ENCODE data around the gene USP8. TPM values are rescaled to one million over a fixed set of nuclear protein-coding genes. Genes with fewer than 3 reads are reported as not detected.
"Not testable (repeated sequence)": the region's sequence is repeated elsewhere in the genome, so short reads cannot be mapped to it uniquely, and the experiment has no call there.

The USP8 gene
- total RNA-seq, 3 donors from 2014 or later, result 40.7 to 47.3 (median 43.1) TPM

DNA sequence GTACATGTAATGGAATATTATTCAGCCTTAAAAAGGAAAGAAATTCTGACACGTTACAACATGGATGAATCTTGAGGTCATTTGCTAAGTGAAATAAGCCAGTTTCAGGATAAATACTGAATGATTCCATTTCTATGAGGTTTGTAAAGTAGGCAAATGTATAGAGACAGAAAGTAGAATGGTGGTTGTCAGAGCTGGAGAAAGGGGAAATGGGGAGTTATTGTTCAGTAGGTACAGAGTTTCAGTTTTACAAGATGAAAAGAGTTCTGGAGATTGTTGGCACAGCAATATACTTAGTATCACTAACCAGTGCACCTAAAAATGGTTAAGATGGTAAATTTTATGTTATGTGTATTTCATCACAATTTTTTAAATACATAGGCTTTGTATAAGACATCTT lies 60.6 kb downstream of the USP8 start:
- no peak for ATAC-seq
- no peaks in the 10 kb centered on the region for H3K27me3 Mint-ChIP-seq (ENCODE audit: low read depth)
- H3K4me3 Mint-ChIP-seq, result no peak overlapping the region

DNA sequence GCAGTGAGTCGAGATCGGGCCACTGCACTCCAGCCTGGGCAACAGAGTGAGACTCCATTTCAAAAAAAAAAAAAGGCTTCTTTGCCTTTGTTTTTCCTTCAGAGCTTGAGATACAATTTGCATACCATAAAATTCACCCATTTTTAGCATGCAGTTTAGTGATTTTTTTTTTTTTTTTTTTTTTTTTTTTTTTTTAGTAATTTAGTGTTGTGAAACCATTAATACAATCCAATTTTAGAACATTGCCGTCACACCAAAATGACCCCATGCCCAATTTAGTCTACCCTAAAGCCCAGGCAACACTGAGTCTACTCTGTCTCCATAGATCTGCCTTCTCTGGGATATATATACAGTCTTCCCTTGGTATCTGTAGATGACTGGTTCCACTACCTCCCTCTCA lies 61.2 kb downstream of the USP8 start:
- H3K9me3 Mint-ChIP-seq, result no peaks in the 10 kb centered on the region
- no peaks in the 10 kb centered on the region for H3K27me3 Mint-ChIP-seq (ENCODE audit: low read depth)
- peaks cover 31% of the 10 kb centered on the region for H3K36me3 Mint-ChIP-seq (ENCODE audit: insufficient read depth)
- H3K4me3 Mint-ChIP-seq, result no peak overlapping the region
- H3K4me1 Mint-ChIP-seq (ENCODE audit: low read depth), result peaks cover 8% of the 10 kb centered on the region
- no peak for DNase-seq
- ATAC-seq, result no peak

More for the DNA sequence above, 60.6 kb downstream of the USP8 start:
- DNase-seq, result no peak
- peaks cover 29% of the 10 kb centered on the region for H3K36me3 Mint-ChIP-seq (ENCODE audit: insufficient read depth)
- H3K9me3 Mint-ChIP-seq, result no peaks in the 10 kb centered on the region
- H3K4me1 Mint-ChIP-seq (ENCODE audit: low read depth), result peaks cover 8% of the 10 kb centered on the region

DNA sequence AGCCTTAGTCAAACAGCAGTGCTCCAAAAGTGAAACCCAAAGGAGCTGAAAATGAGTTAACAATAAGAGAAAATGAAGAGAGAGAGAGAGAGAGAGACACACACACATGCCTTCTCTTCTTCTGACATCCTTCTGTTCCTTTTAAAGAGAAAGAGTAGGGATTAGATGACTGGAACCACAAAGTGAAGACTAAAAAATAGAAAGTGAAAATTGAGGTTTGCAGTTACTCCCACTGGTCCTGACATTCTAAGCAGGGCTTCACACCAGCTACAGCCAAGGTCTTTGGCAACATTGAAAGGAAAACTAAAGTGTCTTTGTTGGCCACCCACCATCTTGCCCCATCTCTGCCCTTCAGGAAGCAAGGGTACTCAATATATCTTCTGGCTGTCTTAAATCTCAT lies 63.1 kb downstream of the USP8 start:
- peaks cover 6% of the 10 kb centered on the region for H3K4me1 Mint-ChIP-seq (ENCODE audit: low read depth)

DNA sequence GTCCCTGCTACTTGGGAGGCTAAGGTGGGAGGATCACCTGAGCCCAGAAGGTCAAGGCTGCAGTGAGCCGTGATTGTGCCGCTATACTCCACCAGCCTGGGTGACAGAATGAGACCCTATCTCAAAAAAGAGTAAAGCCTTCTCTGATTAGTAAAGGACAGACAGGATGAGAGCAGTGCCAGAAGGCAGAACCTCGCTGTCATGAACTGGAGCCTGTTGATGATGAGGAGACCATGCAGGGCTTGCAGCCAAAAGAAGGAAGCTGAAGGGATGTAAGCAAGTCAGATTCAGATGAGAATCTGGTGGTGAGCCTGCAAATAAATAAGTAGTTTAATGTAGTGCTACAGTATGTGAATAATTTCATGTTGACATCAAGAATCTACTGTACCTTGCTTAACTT lies 69.4 kb downstream of the USP8 start:
- H3K36me3 Mint-ChIP-seq (ENCODE audit: insufficient read depth), result peaks cover 50% of the 10 kb centered on the region
- H3K4me3 Mint-ChIP-seq, result no peak overlapping the region
- H3K9me3 Mint-ChIP-seq, result no peaks in the 10 kb centered on the region
- no peaks in the 10 kb centered on the region for H3K27me3 Mint-ChIP-seq (ENCODE audit: low read depth)
- no peaks in the 10 kb centered on the region for H3K4me1 Mint-ChIP-seq (ENCODE audit: low read depth)
- no peak for DNase-seq
- no peak for ATAC-seq

More for the DNA sequence above, 63.1 kb downstream of the USP8 start:
- ATAC-seq (peak; percentile 59 to 63), DNase-seq (no peak)
- Mint-ChIP-seq H3K36me3 (ENCODE audit: insufficient read depth) (peaks cover 32% of the 10 kb centered on the region), H3K4me3 (no peak overlapping the region), H3K9me3 (no peaks in the 10 kb centered on the region), H3K27me3 (ENCODE audit: low read depth) (no peaks in the 10 kb centered on the region)

GRCh38 chr15:50494547-50494946 lies 70.3 kb downstream of the USP8 start:
- H3K36me3 Mint-ChIP-seq (ENCODE audit: insufficient read depth), result peaks cover 53% of the 10 kb centered on the region
- not testable (repeated sequence) for DNase-seq; ATAC-seq; H3K27me3 Mint-ChIP-seq (ENCODE audit: low read depth); H3K4me3 Mint-ChIP-seq; H3K9me3 Mint-ChIP-seq; H3K4me1 Mint-ChIP-seq (ENCODE audit: low read depth)

DNA sequence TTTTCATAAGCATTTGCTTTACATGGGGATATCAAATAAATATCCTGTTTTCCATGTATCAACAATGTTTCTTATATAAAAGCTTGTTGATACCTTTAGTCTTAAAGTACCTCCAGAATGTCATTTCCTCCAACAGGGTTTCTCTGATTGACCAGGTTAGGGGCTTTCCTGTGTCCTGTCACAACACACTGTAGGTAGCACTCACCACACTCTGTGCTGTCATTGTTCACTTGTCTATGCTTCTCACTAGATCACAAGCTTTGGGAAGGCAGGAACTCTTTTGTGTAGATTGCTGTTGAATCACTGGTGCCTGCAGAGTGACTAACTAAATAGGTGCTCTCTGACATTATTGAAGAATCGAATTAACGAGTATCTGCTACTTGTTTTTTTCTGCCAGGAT lies 72.5 kb downstream of the USP8 start:
- no peaks in the 10 kb centered on the region for H3K4me1 Mint-ChIP-seq (ENCODE audit: low read depth)
- DNase-seq (no peak), ATAC-seq (no peak)
- H3K9me3 Mint-ChIP-seq, result no peaks in the 10 kb centered on the region
- H3K27me3 Mint-ChIP-seq (ENCODE audit: low read depth), result no peaks in the 10 kb centered on the region
- peaks cover 45% of the 10 kb centered on the region for H3K36me3 Mint-ChIP-seq (ENCODE audit: insufficient read depth)
- H3K4me3 Mint-ChIP-seq, result no peak overlapping the region

DNA sequence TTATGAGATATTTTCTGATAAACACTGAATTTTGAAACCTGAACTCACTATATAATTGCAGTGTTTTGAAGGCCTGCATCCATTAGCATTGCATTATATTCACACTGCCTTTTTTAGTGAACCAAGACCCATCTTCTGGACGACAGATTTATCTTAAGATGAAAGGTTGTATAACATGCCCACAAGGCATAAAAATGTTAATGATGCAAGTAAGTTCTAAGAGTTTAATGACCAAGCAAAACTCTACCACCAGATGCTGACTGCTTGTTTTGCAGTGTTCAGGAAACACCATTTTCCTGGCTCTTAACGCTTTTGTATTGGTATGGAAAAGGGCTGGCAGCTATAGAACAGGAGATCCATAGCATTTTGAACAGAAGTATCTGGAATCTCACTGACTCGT lies 76.1 kb downstream of the USP8 start:
- no peak overlapping the region for H3K4me3 Mint-ChIP-seq
- DNase-seq (no peak), ATAC-seq (no peak)
- H3K4me1 Mint-ChIP-seq (ENCODE audit: low read depth), result no peaks in the 10 kb centered on the region
- no peaks in the 10 kb centered on the region for H3K27me3 Mint-ChIP-seq (ENCODE audit: low read depth)
- peaks cover 26% of the 10 kb centered on the region for H3K36me3 Mint-ChIP-seq (ENCODE audit: insufficient read depth)
- H3K9me3 Mint-ChIP-seq, result no peaks in the 10 kb centered on the region

DNA sequence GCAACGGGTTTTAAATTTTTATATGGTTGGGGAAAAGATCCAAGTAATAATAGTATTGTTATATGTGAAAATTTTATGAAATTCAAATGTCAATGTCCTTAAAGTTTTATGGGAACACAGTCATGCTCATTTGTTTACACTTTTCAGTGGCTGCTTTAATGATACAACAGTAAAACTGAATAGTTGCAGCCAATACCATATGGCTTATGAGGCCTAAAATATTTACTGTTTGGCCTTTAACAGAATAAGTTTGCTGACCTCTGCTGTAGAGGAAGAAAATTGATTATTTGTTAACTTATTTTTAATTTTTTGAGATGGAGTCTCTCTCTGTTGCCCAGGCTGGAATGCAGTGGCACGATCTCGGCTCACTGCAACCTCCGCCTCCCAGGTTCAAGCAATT lies 77.6 kb downstream of the USP8 start:
- H3K36me3 Mint-ChIP-seq (ENCODE audit: insufficient read depth), result peaks cover 20% of the 10 kb centered on the region
- H3K27me3 Mint-ChIP-seq (ENCODE audit: low read depth), result no peaks in the 10 kb centered on the region
- H3K4me1 Mint-ChIP-seq (ENCODE audit: low read depth), result no peaks in the 10 kb centered on the region
- H3K4me3 Mint-ChIP-seq, result no peak overlapping the region
- H3K9me3 Mint-ChIP-seq, result no peaks in the 10 kb centered on the region
- DNase-seq (no peak), ATAC-seq (no peak)

DNA sequence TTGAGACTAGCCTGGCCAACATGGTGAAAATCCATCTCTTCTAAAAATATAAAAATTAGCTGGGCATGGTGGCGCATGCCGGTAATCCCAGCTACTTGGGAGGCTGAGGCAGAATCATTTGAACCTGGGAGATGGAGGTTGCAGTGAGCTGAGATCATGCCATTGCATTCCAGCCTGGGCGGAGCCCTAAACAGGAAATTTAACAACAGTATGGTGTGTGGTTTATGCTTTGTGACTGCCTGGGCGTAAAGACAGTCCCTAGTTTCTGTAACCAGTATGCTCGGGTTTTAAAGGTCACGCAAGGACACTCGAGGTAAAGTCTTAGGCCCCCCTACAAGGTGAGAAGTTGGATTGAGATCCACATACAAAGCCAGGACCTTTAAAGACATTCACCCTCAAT lies 78.9 kb downstream of the USP8 start:
- peaks cover 16% of the 10 kb centered on the region for H3K36me3 Mint-ChIP-seq (ENCODE audit: insufficient read depth)
- no peaks in the 10 kb centered on the region for H3K9me3 Mint-ChIP-seq
- H3K4me3 Mint-ChIP-seq, result no peak overlapping the region
- no peaks in the 10 kb centered on the region for H3K27me3 Mint-ChIP-seq (ENCODE audit: low read depth)
- ATAC-seq (no peak), DNase-seq (no peak)
- no peaks in the 10 kb centered on the region for H3K4me1 Mint-ChIP-seq (ENCODE audit: low read depth)

DNA sequence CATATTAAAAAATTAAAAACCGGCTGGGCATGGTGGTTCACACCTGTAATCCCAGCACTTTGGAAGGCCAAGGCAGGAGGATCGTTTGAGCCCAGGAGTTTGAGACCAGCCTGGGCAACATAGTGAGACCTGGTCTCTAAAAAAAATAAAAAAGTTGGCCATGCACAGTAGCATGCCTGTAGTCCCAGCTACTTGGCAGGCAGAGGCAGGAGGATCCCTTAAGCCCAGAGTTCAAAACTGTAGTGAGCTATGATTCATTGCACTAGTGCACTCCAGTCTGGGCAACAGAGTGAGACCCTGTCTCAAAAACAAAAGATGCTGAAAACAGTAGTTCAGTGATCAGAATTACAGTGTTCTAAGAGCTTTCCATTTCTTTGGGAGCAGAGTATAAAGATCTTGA lies 81.5 kb downstream of the USP8 start:
- H3K36me3 Mint-ChIP-seq (ENCODE audit: insufficient read depth); H3K4me1 Mint-ChIP-seq (ENCODE audit: low read depth); H3K9me3 Mint-ChIP-seq; H3K4me3 Mint-ChIP-seq; DNase-seq; ATAC-seq; H3K27me3 Mint-ChIP-seq (ENCODE audit: low read depth): not testable (repeated sequence)

DNA sequence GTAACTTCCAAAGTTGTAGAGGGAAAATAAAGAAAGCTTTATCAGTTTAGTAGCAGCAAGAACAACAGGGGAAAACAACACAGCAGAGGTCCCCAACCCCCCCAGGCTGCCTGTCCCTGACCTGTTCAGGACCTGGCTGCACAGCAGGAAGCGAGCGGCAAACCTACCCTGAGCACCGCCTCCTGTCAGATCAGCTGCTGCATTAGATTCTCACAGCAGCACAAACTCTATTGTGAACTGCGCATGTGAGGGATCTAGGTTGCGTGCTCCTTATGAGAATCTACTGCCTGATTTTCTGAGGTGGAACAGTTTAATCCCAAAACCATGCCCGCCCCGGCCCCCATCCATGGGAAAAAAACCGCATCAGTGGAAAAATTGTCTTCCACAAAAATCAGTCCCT lies 81.9 kb downstream of the USP8 start:
- H3K4me1 Mint-ChIP-seq (ENCODE audit: low read depth), result no peaks in the 10 kb centered on the region
- DNase-seq (no peak), ATAC-seq (no peak)
- no peaks in the 10 kb centered on the region for H3K27me3 Mint-ChIP-seq (ENCODE audit: low read depth)
- no peak overlapping the region for H3K4me3 Mint-ChIP-seq
- H3K36me3 Mint-ChIP-seq (ENCODE audit: insufficient read depth), result no peaks in the 10 kb centered on the region
- H3K9me3 Mint-ChIP-seq, result no peaks in the 10 kb centered on the region

GRCh38 chr15:50513001-50513400 lies 88.8 kb downstream of the USP8 start:
- H3K36me3 Mint-ChIP-seq (ENCODE audit: insufficient read depth), result no peaks in the 10 kb centered on the region
- H3K4me1 Mint-ChIP-seq (ENCODE audit: low read depth), result no peaks in the 10 kb centered on the region
- no peak for ATAC-seq
- no peak for DNase-seq
- no peaks in the 10 kb centered on the region for H3K27me3 Mint-ChIP-seq (ENCODE audit: low read depth)
- no peak overlapping the region for H3K4me3 Mint-ChIP-seq
- no peaks in the 10 kb centered on the region for H3K9me3 Mint-ChIP-seq

- H3K4me1 Mint-ChIP-seq (ENCODE audit: low read depth), result no peaks in the 10 kb centered on the region
- ATAC-seq (no peak), DNase-seq (no peak)
- no peaks in the 10 kb centered on the region for H3K27me3 Mint-ChIP-seq (ENCODE audit: low read depth)
- H3K9me3 Mint-ChIP-seq, result peaks cover under 1% of the 10 kb centered on the region
- H3K4me3 Mint-ChIP-seq, result no peak overlapping the region
- H3K36me3 Mint-ChIP-seq (ENCODE audit: insufficient read depth), result peaks cover 1% of the 10 kb centered on the region
Measured at GRCh38 chr15:50519740-50520425, 95.7 kb downstream of the USP8 start.

DNA sequence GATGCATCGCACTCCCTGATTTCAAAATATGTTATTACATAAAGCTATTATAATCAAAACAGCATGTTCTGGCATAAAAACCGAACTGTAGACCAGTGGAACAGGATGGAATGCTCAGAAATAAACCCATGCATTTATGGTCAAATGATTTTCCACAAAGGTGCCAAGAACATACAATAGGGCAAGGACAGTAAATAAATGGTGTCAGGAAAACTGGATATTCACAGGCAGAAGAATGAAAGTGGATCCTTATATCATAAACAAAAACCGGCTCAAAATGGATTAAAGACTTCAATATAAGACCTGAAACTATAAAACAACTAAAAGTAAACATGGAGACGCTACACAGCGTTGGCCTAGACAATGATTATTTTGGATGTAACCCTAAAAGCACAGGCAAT lies 99.6 kb downstream of the USP8 start:
- DNase-seq, result no peak

DNA sequence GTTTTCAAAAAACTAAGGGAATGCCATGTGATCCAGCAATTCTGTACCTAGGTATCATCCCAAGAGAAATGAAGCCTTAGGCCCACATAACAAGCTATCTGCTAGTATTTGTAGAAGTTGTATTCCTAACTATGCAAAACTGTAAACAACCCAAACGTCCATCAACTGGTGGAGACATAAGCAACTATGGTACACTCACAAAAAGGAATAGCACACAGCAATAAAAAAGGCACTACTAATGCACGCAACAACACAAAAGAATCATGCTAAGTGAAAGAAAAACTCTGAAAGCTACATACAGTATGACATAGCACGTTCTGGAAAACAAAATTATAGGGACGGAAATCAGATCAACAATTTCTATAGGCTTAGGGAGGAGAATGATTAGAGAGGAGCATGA lies 107.0 kb downstream of the USP8 start:
- ATAC-seq, result no peak
- no peak for DNase-seq
- Mint-ChIP-seq H3K27me3 (ENCODE audit: low read depth) (no peaks in the 10 kb centered on the region), H3K9me3 (peaks cover 3% of the 10 kb centered on the region), H3K4me1 (ENCODE audit: low read depth) (no peaks in the 10 kb centered on the region), H3K4me3 (no peak overlapping the region), H3K36me3 (ENCODE audit: insufficient read depth) (no peaks in the 10 kb centered on the region)

More for the DNA sequence above, 99.6 kb downstream of the USP8 start:
- Mint-ChIP-seq H3K4me3 (no peak overlapping the region), H3K27me3 (ENCODE audit: low read depth) (no peaks in the 10 kb centered on the region), H3K4me1 (ENCODE audit: low read depth) (no peaks in the 10 kb centered on the region), H3K36me3 (ENCODE audit: insufficient read depth) (no peaks in the 10 kb centered on the region), H3K9me3 (peaks cover 3% of the 10 kb centered on the region)
- ATAC-seq, result no peak

DNA sequence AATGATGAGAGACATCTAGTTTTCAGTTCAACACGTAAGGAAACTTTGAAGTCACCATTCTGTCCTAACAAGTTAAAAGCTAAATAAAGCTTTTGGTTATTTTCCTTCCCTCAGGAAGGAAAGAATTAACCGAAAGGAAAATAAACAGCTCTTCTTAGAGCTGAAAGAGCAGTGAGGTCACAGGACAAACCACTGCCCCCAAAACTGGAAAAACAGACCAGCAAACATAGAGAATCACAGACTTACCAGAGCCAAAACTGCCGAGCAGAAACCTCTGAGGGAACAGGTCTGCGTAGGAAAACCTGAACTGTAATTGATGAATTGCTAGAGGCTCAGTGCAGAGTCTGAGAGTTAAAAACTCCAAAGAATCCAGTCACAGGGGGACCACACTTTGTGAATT lies 107.6 kb downstream of the USP8 start:
- H3K27me3 Mint-ChIP-seq (ENCODE audit: low read depth), result no peaks in the 10 kb centered on the region
- no peak for DNase-seq
- ATAC-seq, result no peak
- peaks cover 3% of the 10 kb centered on the region for H3K9me3 Mint-ChIP-seq
- H3K36me3 Mint-ChIP-seq (ENCODE audit: insufficient read depth), result no peaks in the 10 kb centered on the region
- no peak overlapping the region for H3K4me3 Mint-ChIP-seq
- H3K4me1 Mint-ChIP-seq (ENCODE audit: low read depth), result no peaks in the 10 kb centered on the region
